22Rv1 (cell line): ENCODE results near the gene GPR65.

Experiments used
- ZFX ChIP-seq: fragments of 450-650 bp; IDR thresholded peaks from 2 replicates; pipeline ENCODE4 v1.6.1; 2017; ENCODE audit warnings: antibody characterized with exemption, borderline replicate concordance
- TF ChIP-seq, protein P1 (sequence below): fragments of 450-650 bp; IDR thresholded peaks from 2 replicates; pipeline ENCODE4 v1.5.1; 2017; ENCODE audit warnings: mild to moderate bottlenecking

DNA sequence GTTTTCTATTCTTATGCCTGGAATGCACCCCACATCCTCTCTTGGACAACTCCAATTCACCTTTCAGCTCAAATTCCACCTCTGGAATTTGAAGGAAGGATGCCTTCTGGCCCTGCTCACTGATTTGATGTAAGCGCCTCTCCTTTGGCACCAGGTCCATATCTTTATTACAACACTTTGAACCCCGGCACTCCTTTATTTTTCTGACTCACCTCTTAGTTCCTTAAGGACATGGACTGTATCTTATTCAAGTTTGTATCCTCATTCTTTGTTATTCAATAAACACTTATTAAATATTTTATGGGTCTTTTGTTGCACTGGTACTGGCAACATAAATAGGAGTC, 15.0 kb upstream of the GPR65 start:
- TF ChIP-seq, protein P1, sequence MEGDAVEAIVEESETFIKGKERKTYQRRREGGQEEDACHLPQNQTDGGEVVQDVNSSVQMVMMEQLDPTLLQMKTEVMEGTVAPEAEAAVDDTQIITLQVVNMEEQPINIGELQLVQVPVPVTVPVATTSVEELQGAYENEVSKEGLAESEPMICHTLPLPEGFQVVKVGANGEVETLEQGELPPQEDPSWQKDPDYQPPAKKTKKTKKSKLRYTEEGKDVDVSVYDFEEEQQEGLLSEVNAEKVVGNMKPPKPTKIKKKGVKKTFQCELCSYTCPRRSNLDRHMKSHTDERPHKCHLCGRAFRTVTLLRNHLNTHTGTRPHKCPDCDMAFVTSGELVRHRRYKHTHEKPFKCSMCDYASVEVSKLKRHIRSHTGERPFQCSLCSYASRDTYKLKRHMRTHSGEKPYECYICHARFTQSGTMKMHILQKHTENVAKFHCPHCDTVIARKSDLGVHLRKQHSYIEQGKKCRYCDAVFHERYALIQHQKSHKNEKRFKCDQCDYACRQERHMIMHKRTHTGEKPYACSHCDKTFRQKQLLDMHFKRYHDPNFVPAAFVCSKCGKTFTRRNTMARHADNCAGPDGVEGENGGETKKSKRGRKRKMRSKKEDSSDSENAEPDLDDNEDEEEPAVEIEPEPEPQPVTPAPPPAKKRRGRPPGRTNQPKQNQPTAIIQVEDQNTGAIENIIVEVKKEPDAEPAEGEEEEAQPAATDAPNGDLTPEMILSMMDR = no peak
- no peak for TF ChIP-seq ZFX
